ENCODE results near the gene SLC4A3. TPM values are rescaled to one million over a fixed set of nuclear protein-coding genes. Genes with fewer than 3 reads are reported as not detected.

SLC4A3 gene, protein sequence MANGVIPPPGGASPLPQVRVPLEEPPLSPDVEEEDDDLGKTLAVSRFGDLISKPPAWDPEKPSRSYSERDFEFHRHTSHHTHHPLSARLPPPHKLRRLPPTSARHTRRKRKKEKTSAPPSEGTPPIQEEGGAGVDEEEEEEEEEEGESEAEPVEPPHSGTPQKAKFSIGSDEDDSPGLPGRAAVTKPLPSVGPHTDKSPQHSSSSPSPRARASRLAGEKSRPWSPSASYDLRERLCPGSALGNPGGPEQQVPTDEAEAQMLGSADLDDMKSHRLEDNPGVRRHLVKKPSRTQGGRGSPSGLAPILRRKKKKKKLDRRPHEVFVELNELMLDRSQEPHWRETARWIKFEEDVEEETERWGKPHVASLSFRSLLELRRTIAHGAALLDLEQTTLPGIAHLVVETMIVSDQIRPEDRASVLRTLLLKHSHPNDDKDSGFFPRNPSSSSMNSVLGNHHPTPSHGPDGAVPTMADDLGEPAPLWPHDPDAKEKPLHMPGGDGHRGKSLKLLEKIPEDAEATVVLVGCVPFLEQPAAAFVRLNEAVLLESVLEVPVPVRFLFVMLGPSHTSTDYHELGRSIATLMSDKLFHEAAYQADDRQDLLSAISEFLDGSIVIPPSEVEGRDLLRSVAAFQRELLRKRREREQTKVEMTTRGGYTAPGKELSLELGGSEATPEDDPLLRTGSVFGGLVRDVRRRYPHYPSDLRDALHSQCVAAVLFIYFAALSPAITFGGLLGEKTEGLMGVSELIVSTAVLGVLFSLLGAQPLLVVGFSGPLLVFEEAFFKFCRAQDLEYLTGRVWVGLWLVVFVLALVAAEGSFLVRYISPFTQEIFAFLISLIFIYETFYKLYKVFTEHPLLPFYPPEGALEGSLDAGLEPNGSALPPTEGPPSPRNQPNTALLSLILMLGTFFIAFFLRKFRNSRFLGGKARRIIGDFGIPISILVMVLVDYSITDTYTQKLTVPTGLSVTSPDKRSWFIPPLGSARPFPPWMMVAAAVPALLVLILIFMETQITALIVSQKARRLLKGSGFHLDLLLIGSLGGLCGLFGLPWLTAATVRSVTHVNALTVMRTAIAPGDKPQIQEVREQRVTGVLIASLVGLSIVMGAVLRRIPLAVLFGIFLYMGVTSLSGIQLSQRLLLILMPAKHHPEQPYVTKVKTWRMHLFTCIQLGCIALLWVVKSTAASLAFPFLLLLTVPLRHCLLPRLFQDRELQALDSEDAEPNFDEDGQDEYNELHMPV
- total RNA-seq (2014; rRNA removed; shearing (Covaris generic); ENCODE audit: low replicate concordance): not detected in 2 replicates

DNA sequence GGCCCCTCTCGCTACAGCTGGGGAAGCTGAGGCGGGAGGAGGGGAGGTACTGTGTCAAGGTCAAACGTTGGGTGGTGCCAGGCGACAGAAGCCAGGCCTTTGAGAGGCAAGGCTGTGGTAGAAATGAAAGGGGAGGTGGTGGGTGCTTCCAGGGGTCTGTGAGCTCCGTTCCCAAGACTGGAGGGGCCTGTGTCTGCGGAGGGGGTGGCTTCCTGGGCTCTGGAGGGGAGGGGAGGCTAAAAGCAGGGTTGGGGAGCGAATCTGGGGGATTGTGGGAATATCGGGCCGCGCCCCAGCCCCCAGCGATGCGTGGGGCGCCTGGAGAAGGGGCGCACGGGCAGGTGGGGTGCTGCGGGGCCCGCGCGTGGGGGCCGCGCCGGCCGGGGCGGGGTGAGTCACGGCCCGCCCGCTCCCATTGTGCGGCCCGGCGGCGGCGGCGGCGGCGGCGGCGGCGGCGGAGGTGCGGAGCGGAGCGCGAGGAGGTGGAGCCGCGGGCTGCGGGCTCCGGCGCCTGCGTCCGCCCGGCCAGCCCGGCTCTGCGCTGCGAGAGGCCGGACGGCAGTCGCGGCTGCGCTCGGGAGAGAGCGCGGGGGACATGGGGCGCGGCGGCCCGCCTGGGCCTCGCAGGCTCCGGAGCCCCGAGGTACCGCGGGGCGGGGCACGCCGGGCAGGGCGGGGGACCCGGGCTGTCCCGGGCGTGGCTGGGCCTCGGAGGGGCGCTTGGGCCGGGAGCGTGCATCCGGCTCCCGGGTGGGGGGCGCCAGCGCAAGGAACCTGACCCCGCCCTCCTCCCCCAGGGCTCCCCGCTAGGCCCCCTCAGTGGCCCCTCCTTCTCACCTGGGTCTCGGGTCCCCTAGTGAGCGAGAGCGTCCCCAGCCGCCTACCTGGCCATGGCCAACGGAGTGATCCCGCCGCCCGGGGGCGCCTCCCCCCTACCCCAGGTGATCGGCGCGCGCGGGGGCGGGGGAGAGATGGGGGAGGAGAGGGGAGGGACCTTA is at the start of gene SLC4A3:
Gene SLC4A3, plus strand, starts transcription at position 528 of the 998 bp plus-strand sequence. Its CDS starts 363 bp downstream, at position 891.
- no peaks in the 10 kb centered on the region for H3K79me2 ChIP-seq (ENCODE audit: low read length)
- no peaks in the 10 kb centered on the region for H3K9me2 ChIP-seq (replicated peaks; ENCODE audit: insufficient read depth, low read length)
- no peaks in the 10 kb centered on the region for H3K9me3 ChIP-seq (ENCODE audit: low read length)
- no peaks in the 10 kb centered on the region for H4K20me1 ChIP-seq (ENCODE audit: insufficient read depth, low read depth, low read length)
- H3K27ac ChIP-seq (ENCODE audit: low read length): no peak within 1 kb of the TSS
- no peak within 1 kb of the TSS for H3K4me3 ChIP-seq (ENCODE audit: low read length)
- H3K27me3 ChIP-seq (ENCODE audit: low read length): no peaks in the 10 kb centered on the region
- no peak within 1 kb of the TSS for H2AFZ ChIP-seq (ENCODE audit: low read length)
- H3K4me2 ChIP-seq (ENCODE audit: low read depth, low read length, poor library complexity, severe bottlenecking): no peak within 1 kb of the TSS
- no peak for DNase-seq
- no peaks in the 10 kb centered on the region for H3K36me3 ChIP-seq (ENCODE audit: insufficient read depth, low read length)
- no peaks in the 10 kb centered on the region for H3K4me1 ChIP-seq (ENCODE audit: low read length)
- H3K9ac ChIP-seq (ENCODE audit: low read length): no peak within 1 kb of the TSS

DNA sequence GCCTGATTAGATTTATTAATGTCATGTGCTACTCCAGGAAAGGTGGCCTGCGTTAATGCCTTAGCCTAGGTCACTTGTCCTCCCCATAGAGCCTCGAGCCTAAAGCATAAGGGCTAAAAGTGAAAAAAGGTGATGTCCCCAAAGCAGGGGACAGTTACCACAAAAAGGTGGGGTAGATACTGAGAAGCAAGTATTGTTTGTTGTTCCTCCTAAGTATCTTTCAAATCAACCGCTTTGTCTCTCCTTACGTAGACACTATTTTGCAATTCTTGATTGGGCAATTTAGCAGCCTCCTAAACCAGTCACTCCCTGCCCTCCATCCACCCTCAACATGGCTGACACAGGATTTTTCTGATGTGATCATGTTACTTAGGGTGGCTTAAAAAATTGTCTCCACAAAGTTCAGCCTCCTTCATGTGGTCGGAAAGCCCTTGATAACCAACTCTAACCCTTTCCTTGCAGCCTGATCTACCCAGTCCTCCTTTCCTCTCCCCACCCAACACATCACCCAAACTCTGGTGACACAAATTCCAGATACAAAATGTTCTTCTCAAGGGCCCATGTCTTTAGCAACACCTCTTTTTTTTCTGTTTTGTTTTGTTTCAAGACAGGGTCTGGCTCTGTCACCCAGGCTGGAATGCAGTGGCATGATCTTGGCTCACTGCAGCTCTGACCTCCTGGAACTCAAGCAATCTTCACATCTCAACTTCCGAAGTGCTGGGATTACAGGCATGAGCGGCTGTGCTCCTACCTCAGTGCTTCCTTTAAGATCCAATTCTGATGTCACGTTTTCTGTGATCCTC is 48.4 kb upstream of the SLC4A3 start:
- H3K79me2 ChIP-seq (ENCODE audit: low read length): no peaks in the 10 kb centered on the region
- no peak overlapping the region for H3K27ac ChIP-seq (ENCODE audit: low read length)
- no peak overlapping the region for H3K4me3 ChIP-seq (ENCODE audit: low read length)
- H3K9me3 ChIP-seq (ENCODE audit: low read length): no peaks in the 10 kb centered on the region
- H3K4me1 ChIP-seq (ENCODE audit: low read length): peaks cover 4% of the 10 kb centered on the region; the same call in 1 of the 2 replicates
- no peak overlapping the region for H3K9ac ChIP-seq (ENCODE audit: low read length)
- H3K4me2 ChIP-seq (ENCODE audit: low read depth, low read length, poor library complexity, severe bottlenecking): no peak overlapping the region
- H3K27me3 ChIP-seq (ENCODE audit: low read length): no peaks in the 10 kb centered on the region
- no peaks in the 10 kb centered on the region for H4K20me1 ChIP-seq (ENCODE audit: insufficient read depth, low read depth, low read length)
- no peak overlapping the region for H2AFZ ChIP-seq (ENCODE audit: low read length)
- no peaks in the 10 kb centered on the region for H3K36me3 ChIP-seq (ENCODE audit: insufficient read depth, low read length)
- no peak for DNase-seq
- no peaks in the 10 kb centered on the region for H3K9me2 ChIP-seq (replicated peaks; ENCODE audit: insufficient read depth, low read length)

DNA sequence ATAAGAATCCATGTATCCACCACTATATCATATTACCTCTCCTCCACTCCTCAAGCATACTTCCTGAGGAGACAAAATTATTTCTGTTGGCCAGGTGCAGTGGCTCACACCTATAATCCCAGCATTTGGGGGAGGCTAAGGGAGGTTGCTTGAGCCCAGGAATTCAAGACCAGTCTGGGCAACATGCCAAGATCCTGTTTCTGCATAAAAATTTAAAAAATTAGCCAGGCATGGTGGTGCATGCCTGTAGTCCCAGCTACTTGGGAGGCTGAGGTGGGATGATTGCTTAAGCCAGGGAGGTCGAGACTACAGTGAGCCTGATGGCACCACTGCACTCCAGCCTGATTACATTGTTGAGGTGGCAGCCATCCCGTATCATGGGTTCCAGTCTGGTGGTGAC is 46.1 kb upstream of the SLC4A3 start:
- no peaks in the 10 kb centered on the region for H3K27me3 ChIP-seq (ENCODE audit: low read length)
- no peaks in the 10 kb centered on the region for H3K36me3 ChIP-seq (ENCODE audit: insufficient read depth, low read length)
- H4K20me1 ChIP-seq (ENCODE audit: insufficient read depth, low read depth, low read length): no peaks in the 10 kb centered on the region
- H3K9me3 ChIP-seq (ENCODE audit: low read length): no peaks in the 10 kb centered on the region
- no peak overlapping the region for H3K4me2 ChIP-seq (ENCODE audit: low read depth, low read length, poor library complexity, severe bottlenecking)
- no peaks in the 10 kb centered on the region for H3K79me2 ChIP-seq (ENCODE audit: low read length)
- no peak overlapping the region for H3K4me3 ChIP-seq (ENCODE audit: low read length)
- H3K9me2 ChIP-seq (replicated peaks; ENCODE audit: insufficient read depth, low read length): no peaks in the 10 kb centered on the region
- DNase-seq: no peak
- no peak overlapping the region for H2AFZ ChIP-seq (ENCODE audit: low read length)
- no peak overlapping the region for H3K9ac ChIP-seq (ENCODE audit: low read length)
- H3K27ac ChIP-seq (ENCODE audit: low read length): no peak overlapping the region
- peaks cover 4% of the 10 kb centered on the region; the same call in 1 of the 2 replicates for H3K4me1 ChIP-seq (ENCODE audit: low read length)

DNA sequence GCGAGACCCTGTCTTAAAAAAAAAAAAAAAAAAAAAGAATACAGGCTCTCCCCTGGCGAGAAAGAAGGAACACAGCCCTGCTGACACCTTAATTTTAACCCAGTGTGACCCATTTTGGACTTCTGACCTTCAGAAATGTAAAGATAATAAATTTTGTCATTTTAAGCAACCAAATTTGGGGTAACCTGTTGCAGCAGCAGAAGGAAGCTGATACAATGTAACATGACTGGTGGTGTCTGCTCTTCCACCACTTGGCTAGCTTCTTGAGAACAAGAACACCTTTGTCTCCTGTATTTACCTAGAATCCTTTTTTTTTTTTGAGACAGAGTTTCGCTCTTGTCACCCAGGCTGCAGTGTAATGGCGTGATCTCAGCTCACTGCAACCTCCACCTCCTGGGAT is 36.3 kb upstream of the SLC4A3 start:
- no peaks in the 10 kb centered on the region for H3K27me3 ChIP-seq (ENCODE audit: low read length)
- no peaks in the 10 kb centered on the region for H3K9me3 ChIP-seq (ENCODE audit: low read length)
- no peak overlapping the region for H3K27ac ChIP-seq (ENCODE audit: low read length)
- no peak for DNase-seq
- H3K4me2 ChIP-seq (ENCODE audit: low read depth, low read length, poor library complexity, severe bottlenecking): no peak overlapping the region
- H2AFZ ChIP-seq (ENCODE audit: low read length): no peak overlapping the region
- no peaks in the 10 kb centered on the region for H3K4me1 ChIP-seq (ENCODE audit: low read length)
- no peaks in the 10 kb centered on the region for H3K36me3 ChIP-seq (ENCODE audit: insufficient read depth, low read length)
- H3K9me2 ChIP-seq (replicated peaks; ENCODE audit: insufficient read depth, low read length): no peaks in the 10 kb centered on the region
- no peak overlapping the region for H3K4me3 ChIP-seq (ENCODE audit: low read length)
- no peaks in the 10 kb centered on the region for H3K79me2 ChIP-seq (ENCODE audit: low read length)
- no peak overlapping the region for H3K9ac ChIP-seq (ENCODE audit: low read length)
- no peaks in the 10 kb centered on the region for H4K20me1 ChIP-seq (ENCODE audit: insufficient read depth, low read depth, low read length)

DNA sequence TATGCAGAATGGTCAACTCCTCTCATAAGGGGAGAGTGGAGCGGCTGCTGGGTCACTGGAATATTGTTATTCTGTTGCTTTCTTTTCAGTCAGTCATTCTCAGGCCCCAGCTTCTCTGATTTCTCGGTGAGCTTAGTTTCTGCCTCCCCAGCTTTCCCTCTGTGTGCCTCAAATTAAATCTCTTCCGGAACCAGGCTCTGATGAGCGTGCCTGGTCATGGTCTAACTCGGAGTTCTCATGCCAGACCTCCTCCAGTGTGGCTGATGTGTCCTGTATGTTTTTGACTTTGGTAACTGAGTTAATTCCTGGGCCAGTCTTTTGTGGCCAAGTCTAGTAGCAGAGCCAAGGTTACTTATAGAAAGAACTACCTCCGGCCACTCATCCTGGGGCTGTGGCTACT is 34.7 kb upstream of the SLC4A3 start:
- H3K4me1 ChIP-seq (ENCODE audit: low read length): peaks cover 9% of the 10 kb centered on the region
- H2AFZ ChIP-seq (ENCODE audit: low read length): no peak overlapping the region
- no peaks in the 10 kb centered on the region for H3K36me3 ChIP-seq (ENCODE audit: insufficient read depth, low read length)
- no peaks in the 10 kb centered on the region for H4K20me1 ChIP-seq (ENCODE audit: insufficient read depth, low read depth, low read length)
- no peak overlapping the region for H3K4me3 ChIP-seq (ENCODE audit: low read length)
- H3K79me2 ChIP-seq (ENCODE audit: low read length): no peaks in the 10 kb centered on the region
- no peak overlapping the region for H3K9ac ChIP-seq (ENCODE audit: low read length)
- H3K27ac ChIP-seq (ENCODE audit: low read length): no peak overlapping the region
- H3K9me2 ChIP-seq (replicated peaks; ENCODE audit: insufficient read depth, low read length): no peaks in the 10 kb centered on the region
- no peaks in the 10 kb centered on the region for H3K27me3 ChIP-seq (ENCODE audit: low read length)
- no peak overlapping the region for H3K4me2 ChIP-seq (ENCODE audit: low read depth, low read length, poor library complexity, severe bottlenecking)
- no peaks in the 10 kb centered on the region for H3K9me3 ChIP-seq (ENCODE audit: low read length)
- DNase-seq: no peak

DNA sequence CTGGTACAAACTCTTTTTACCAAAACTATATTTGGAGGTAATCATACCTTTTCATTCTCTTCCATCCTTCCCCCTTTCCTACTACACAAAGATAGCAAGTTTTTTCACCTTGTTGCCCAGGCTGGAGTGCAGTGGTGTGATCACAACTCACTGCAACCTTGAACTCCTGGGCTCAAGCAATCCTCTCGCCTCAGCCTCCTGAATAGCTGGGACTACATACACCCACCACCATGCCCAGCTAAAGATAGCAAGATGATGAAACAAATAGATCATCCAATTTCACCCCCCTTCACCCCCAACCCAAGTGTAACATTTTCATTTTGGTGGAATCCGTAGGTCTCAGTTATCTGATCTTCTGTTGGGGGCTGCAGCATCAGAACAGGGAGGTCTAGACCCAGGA is 34.3 kb upstream of the SLC4A3 start:
- H3K4me3 ChIP-seq (ENCODE audit: low read length): no peak overlapping the region
- no peaks in the 10 kb centered on the region; the same call in 1 of the 2 replicates for H3K79me2 ChIP-seq (ENCODE audit: low read length)
- H3K4me2 ChIP-seq (ENCODE audit: low read depth, low read length, poor library complexity, severe bottlenecking): no peak overlapping the region
- no peak overlapping the region for H2AFZ ChIP-seq (ENCODE audit: low read length)
- no peaks in the 10 kb centered on the region for H4K20me1 ChIP-seq (ENCODE audit: insufficient read depth, low read depth, low read length)
- no peak overlapping the region for H3K9ac ChIP-seq (ENCODE audit: low read length)
- no peak for DNase-seq
- no peak overlapping the region for H3K27ac ChIP-seq (ENCODE audit: low read length)
- peaks cover 9% of the 10 kb centered on the region for H3K4me1 ChIP-seq (ENCODE audit: low read length)
- no peaks in the 10 kb centered on the region for H3K9me2 ChIP-seq (replicated peaks; ENCODE audit: insufficient read depth, low read length)
- no peaks in the 10 kb centered on the region for H3K27me3 ChIP-seq (ENCODE audit: low read length)
- H3K9me3 ChIP-seq (ENCODE audit: low read length): no peaks in the 10 kb centered on the region
- no peaks in the 10 kb centered on the region for H3K36me3 ChIP-seq (ENCODE audit: insufficient read depth, low read length)

DNA sequence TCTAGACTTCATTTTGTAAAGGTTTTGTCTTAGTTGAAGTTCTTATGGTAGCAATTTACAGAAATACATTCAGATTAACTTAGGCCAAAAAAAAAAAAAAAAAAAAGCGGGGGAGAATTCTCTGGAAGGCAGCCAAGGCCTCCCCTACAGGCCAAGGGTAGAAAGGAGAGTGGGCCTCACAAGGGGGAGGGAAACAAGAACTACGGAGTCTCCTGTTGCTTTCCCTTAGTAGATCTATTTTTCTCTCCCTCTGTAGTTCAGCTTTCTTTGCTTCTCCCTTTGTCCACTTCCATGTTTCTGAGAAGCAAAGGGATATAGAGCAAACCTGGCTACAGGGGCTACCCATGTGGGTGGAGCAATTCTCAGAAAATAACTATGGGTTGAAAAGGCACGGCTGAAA is 32.2 kb upstream of the SLC4A3 start:
- no peak for DNase-seq
- Histone ChIP-seq H3K4me2 (ENCODE audit: low read depth, low read length, poor library complexity, severe bottlenecking) (no peak overlapping the region), H4K20me1 (ENCODE audit: insufficient read depth, low read depth, low read length) (no peaks in the 10 kb centered on the region), H3K9ac (ENCODE audit: low read length) (no peak overlapping the region), H3K4me1 (ENCODE audit: low read length) (peaks cover 21% of the 10 kb centered on the region), H3K27me3 (ENCODE audit: low read length) (no peaks in the 10 kb centered on the region), H3K9me2 (replicated peaks; ENCODE audit: insufficient read depth, low read length) (no peaks in the 10 kb centered on the region), H3K79me2 (ENCODE audit: low read length) (peaks cover 11% of the 10 kb centered on the region), H3K9me3 (ENCODE audit: low read length) (no peaks in the 10 kb centered on the region), H2AFZ (ENCODE audit: low read length) (no peak overlapping the region), H3K36me3 (ENCODE audit: insufficient read depth, low read length) (no peaks in the 10 kb centered on the region), H3K27ac (ENCODE audit: low read length) (no peak overlapping the region), H3K4me3 (ENCODE audit: low read length) (no peak overlapping the region)
